ENCODE data around the gene MMP20. TPM values are rescaled to one million over a fixed set of nuclear protein-coding genes. Genes with fewer than 3 reads are reported as not detected.
"Not testable (repeated sequence)": the region's sequence is repeated elsewhere in the genome, so short reads cannot be mapped to it uniquely, and the experiment has no call there.

Gene MMP20, protein sequence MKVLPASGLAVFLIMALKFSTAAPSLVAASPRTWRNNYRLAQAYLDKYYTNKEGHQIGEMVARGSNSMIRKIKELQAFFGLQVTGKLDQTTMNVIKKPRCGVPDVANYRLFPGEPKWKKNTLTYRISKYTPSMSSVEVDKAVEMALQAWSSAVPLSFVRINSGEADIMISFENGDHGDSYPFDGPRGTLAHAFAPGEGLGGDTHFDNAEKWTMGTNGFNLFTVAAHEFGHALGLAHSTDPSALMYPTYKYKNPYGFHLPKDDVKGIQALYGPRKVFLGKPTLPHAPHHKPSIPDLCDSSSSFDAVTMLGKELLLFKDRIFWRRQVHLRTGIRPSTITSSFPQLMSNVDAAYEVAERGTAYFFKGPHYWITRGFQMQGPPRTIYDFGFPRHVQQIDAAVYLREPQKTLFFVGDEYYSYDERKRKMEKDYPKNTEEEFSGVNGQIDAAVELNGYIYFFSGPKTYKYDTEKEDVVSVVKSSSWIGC
- polyA plus RNA-seq (ENCODE audit: insufficient read length in 4 of 4) = not detected

DNA sequence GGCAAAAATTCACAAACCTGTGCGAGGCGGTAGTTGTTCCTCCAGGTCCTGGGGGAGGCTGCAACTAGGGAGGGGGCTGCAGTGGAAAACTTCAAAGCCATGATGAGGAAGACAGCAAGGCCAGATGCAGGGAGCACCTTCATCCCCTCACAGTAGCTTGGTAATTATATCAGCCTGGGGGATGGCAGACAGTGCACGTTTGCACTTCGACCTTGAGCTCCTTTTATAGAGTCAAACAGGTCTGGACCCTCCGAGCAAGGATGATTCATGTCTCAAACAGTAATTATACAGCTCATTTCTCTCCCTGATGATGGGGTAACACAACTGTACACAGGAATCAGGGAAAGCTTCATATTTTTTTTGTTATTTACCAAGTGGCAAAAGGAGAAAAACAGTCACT lies at the start of gene MMP20:
Gene MMP20, minus strand, starts transcription at position 156 of the 400 bp plus-strand sequence. Its CDS starts 13 bp downstream, at position 143.
- no peak for DNase-seq (ENCODE audit: low read depth in 4 of 4, low spot score in 3 of 4)

- DNase-seq (ENCODE audit: low read depth in 4 of 4, low spot score in 3 of 4) = no peak
Measured at GRCh38 chr11:102669664-102670063, 44.5 kb upstream of the MMP20 start.

GRCh38 chr11:102666331-102666957 lies 41.3 kb upstream of the MMP20 start:
- DNase-seq (ENCODE audit: low read depth in 4 of 4, low spot score in 3 of 4) = peak; percentile 0 to 23 (median 12)

DNA sequence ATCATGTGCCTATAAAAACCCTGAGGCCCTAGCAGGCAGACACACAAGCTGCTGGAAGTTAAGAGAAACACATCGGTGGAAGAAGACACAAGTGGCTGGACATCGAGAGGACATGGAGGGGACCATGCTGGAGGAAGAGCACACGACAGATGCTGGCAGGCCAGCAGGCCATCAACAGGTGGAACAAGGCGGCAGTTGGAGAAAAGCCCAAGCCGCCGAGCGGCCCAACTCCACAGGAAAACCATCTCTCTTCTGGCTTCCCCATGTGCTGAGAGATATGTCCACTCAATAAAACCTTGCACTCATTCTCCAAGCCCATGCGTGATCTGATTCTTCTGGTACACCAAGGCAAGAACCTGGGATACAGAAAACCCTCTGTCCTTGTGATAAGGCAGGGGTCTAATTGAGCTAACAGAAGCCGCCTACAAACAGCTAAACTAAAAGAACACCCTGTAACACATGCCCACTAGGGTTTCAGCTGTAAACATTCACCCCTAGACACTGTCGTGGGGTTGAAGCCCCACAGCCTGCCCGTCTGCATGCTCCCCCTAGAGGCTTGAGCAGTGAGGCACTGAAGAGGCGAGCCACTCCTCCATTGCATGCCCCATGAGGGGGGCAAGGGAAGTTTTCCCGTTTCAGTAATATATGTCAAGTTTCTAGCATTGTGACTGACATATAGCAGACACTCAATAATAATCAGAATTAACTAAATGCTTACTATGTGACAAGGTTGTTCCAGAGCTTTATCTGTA lies 39.0 kb upstream of the MMP20 start:
- no peak for DNase-seq (ENCODE audit: low read depth in 4 of 4, low spot score in 3 of 4)

- no peak for DNase-seq (ENCODE audit: low read depth in 4 of 4, low spot score in 3 of 4)
Measured at GRCh38 chr11:102662607-102663006, 37.5 kb upstream of the MMP20 start.

GRCh38 chr11:102661040-102661439 lies 35.9 kb upstream of the MMP20 start:
- DNase-seq (ENCODE audit: low read depth in 4 of 4, low spot score in 3 of 4) = no peak

- DNase-seq (ENCODE audit: low read depth in 4 of 4, low spot score in 3 of 4) = no peak
Measured at GRCh38 chr11:102656528-102656927, 31.4 kb upstream of the MMP20 start.

GRCh38 chr11:102655547-102655946 lies 30.4 kb upstream of the MMP20 start:
- no peak for DNase-seq (ENCODE audit: low read depth in 4 of 4, low spot score in 3 of 4)

DNA sequence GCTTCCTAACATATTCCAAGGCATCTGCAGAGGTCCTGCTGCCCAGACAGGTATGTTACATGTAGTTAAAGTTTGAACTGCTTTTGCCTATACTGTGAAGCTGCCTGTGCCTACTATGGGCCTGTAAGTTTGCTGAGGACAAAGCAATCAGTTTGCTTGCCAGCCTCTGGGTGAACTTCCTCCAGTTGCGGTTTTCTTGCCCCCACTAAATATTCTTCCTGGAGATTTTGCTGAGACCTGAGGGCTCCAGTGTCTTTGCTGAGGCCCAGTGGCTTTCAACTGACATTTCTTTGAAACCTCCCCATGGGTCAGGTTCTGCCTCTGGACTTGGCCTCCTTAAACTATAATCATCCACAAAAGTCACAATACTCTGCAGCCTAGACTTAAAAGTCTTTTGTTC lies 29.6 kb upstream of the MMP20 start:
- DNase-seq (ENCODE audit: low read depth in 4 of 4, low spot score in 3 of 4) = no peak

DNA sequence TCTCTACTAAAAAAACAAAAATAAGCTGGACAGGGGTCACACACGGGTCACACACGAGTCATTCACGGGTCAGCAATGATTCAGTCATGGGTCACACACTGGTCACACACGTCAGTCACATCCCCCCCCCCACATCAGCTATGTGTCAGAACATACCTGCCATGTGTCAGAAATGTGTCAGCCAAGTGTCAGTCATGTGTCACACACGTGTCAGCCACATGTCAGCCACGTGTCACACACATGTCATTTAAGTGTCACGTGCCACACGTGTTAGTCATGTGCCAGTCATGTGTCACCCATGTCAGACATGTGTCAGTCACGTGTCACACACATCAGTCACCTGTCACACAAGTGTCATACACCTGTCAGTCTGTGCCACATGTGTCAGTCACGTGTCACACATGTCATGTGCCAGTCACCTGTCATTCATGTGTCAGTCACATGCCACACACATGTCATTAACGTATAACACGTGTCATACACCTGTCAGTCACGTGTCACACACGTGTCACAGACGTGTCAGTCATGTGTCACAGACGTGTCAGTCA lies 28.7 kb upstream of the MMP20 start:
- DNase-seq (ENCODE audit: low read depth in 4 of 4, low spot score in 3 of 4) = no peak

GRCh38 chr11:102647430-102647829 lies 22.3 kb upstream of the MMP20 start:
- no peak for DNase-seq (ENCODE audit: low read depth in 4 of 4, low spot score in 3 of 4)

DNA sequence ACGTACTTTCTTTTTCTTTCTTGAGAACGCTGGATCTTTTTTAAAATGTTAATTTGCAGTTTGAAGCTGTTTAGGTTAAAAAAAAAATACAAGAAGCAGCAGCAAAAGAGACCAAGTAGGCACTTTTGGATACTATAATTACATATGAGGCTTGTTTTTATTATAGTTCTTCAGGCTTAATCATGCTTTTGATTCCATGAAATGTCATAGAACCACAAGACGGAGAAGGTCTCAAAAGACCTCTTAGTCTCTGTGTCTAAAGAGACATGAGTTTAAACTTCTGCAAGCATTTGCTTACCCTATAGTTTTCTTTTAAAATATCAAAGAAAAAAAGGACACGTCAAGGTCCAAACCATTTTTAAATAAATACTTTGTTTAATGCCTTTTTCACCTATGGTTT lies 18.8 kb upstream of the MMP20 start:
- no peak for DNase-seq (ENCODE audit: low read depth in 4 of 4, low spot score in 3 of 4)

- no peak for DNase-seq (ENCODE audit: low read depth in 4 of 4, low spot score in 3 of 4)
Measured at GRCh38 chr11:102640946-102641345, 15.8 kb upstream of the MMP20 start.

GRCh38 chr11:102639656-102640055 lies 14.5 kb upstream of the MMP20 start:
- DNase-seq (ENCODE audit: low read depth in 4 of 4, low spot score in 3 of 4) = no peak

GRCh38 chr11:102637731-102638130 lies 12.6 kb upstream of the MMP20 start:
- no peak for DNase-seq (ENCODE audit: low read depth in 4 of 4, low spot score in 3 of 4)

DNA sequence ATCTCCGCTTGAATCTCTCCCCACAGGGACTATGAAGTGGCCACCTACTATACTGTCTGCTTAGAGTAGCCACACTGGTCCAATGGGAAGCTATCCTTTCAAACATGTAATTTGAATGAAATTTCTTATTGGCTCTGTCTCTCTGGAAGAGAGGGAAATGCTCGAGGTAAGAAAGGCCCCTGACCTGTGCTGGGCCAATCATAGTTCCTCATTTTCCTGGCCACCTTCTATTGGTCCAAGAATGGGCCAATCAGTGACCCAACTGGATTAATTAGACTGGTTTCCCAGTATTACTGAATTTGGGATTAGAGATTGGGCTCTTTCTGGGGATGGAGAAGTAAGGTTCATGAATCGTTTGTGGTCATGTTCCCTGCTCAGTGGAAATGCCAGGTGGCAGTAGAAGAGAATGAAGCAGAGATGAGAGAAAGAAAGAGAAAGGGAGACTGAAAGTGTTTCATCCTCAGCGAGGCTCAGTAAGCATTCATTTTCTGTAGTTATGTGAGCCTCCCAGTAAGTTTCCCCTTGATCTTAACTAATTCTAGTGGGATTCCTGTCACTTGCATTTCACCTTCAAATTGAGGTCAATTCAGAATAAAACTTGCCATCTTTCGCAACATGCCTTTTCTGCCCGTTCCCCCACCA lies 8.4 kb upstream of the MMP20 start:
- no peak for DNase-seq (ENCODE audit: low read depth in 4 of 4, low spot score in 3 of 4)

DNA sequence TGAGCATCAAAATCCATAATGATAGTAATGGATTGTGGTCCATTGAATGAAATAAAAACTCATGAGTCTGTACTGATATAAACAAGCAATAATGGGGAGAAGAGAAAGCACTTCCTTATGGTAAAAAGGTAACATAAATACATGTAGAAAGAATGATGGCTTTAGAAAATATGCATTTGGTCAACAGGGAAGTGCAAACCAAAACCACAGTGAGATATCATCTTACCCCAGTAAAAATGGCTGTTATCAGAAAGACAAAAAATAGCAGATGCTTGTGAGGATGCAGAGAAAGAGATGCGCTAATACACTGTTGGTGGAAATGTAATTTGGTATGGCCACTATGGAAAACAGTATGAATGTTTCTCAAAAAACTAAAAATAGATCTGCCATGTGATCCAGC lies 6.9 kb upstream of the MMP20 start:
- DNase-seq (ENCODE audit: low read depth in 4 of 4, low spot score in 3 of 4) = no peak

DNA sequence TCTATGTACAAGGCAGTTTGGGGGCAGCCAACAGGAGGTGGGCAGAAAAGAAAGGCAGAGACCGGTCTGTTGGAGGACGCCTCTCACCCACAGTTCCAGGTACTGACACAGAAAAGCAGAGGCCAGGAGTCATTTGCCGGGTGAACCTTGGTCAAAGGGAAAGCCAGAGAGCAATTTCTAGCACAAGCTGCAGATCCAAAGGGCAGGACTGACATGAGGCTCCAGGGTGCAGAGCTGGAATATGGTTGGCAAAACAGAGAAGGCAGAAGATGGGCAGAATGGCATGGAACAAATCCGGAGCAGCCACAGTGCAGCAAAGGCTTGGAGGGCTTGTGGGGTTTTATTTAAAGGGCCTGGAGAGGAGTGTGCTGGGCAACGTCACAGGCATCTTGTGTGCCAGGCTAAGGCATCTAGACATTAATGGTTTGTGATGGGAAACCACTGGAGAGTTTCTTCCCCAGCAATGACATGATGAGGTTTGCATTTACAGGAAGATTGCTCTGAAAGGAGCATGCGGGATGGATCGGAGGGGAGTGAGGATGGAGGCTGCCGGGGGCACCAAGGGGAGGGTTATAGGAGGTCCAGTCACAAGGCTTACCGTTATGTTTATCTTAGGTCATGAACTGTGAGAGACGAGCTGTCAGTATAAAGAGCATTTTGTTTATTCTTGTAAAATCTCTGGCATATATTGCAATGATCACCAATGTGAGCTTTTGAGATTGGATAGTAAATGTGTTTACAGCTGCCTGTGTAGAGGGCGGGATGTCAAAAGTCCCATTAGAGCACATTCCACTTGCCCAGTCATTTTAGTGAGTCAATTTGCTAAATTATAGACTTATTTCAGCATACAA lies 5.7 kb upstream of the MMP20 start:
- no peak for DNase-seq (ENCODE audit: low read depth in 4 of 4, low spot score in 3 of 4)

DNA sequence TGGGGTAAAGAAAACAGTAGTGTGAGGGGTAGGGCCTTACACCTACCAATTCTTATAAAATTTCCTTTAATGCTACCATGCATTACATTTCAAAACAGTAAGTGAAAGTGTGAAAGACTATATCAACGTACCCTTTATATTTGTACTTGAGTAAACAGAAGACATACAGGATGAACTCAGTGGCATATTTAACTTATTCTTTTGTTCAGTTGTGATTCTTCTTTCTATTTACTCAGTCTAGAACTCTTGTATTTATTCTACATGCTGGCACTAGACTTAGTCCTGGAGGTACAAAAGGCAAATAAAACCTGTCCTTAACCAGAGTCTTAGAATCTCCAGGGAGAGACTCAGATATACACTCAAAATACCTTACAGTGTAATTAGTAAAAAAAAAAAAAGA lies 4.8 kb upstream of the MMP20 start:
- DNase-seq (ENCODE audit: low read depth in 4 of 4, low spot score in 3 of 4) = not testable (repeated sequence)

DNA sequence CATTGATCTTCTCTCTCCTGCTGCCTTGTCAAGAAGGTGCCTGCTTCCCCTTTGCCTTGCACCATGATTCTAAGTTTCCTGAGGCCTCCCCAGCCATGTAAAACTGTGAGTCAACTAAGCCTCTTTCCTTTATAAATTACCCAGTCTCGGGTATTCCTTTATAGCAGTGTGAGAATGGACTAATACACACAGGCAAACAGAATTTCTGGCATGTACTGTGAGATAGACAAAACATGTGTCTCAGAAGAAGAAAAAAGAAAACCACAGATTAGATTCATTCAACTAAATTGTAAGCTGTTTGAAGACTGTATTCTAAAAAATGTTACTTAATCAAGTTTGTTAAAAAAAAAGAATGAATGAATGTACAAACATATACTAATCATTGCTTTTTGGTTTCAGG lies 1.5 kb upstream of the MMP20 start:
- DNase-seq (ENCODE audit: low read depth in 4 of 4, low spot score in 3 of 4) = no peak

Data from right renal pelvis (tissue), 4 donors.